Stimulated activated CD8-positive, alpha-beta memory T cell treated with anti-CD3 and anti-CD28 coated beads, Interleukin-4, amount 100 ng/mL, for 48 hours (primary cell): ENCODE data around the gene SRRM3.
"Not testable (repeated sequence)": the region's sequence is repeated elsewhere in the genome, so short reads cannot be mapped to it uniquely, and the experiment has no call there.

Experiments
- DNase-seq: peaks from one replicate; pipeline ENCODE4 v3.0.0-alpha.2; 2020

SRRM3 gene

DNA sequence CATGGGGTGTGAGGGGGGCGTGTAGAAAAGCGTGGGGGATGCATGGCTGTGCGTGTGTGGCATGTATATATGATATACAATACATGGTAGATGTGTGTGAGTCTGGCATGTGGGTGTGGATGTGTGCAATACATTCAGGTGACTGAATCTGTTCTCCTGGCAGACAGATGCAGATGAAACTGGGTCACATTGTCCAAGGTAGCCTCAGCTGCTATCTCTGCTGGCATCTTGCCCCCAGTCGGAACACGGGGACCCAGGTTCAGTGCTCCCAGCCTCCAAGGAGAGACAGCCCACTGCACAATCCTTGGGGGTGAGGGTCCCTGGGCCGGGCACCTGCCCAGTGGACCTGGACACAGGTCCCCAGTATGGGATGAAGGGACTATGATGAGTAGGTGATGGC lies 12.4 kb upstream of the SRRM3 start:
- no peak for DNase-seq

DNA sequence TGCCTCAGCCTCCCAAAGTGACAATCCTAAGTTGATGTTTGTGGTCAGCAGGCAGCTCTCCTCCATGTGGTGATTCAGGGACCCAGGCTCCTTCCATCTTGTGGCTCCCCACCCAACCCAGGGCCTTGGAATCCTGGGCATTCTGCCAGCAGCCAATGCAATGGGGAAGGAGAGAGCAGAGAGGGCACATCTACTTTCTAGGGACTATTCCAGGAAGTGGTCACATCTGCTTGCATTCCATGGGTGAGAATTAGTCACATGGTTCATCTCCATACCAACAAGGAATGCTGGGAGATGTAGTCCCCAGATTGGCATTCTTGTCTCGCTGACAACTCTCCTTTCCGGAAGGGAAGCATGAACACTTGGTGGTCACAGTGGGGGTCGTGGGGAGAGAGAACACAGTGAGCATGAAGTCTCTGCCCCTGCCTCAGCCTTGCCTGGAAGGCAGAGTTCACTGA lies 9.9 kb upstream of the SRRM3 start:
- no peak for DNase-seq

DNA sequence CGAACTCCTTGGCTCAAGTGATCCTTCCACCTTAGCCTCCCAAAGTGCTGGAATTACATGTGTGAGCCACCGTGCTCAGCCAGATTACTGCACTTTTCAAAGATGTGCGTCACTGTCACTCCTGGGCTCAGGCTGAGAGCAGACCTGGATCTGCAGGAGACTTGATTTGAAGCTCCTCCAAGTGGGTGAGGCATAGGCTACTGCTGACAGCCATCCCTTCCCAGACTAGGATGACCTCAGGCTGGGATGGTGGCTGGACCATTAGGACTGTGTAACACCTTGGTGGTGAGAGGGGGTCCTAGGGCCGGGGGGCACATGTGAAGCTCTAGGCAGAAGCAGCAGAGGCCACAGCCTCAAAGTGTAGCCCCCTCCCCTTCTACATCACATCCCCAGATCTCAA lies 8.2 kb upstream of the SRRM3 start:
- DNase-seq = no peak

DNA sequence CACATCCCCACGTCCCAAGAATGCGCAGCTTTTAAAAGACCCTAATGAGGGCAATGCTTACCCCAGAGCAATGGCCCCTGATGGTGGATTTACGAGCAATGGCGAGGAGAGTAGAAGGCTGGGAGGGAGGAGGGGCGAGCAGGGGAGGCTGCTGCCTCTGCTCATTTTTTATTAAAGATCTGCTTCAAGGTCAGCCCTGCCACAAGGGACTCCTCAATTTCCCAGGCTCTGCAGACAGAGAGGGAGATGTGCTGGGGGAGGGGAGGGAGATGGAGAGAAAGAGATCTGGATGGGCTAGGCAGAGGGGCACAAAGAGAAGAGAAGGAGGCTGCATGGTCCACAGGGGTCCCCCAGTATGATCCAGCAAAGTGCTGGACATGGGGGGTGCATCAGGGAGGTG lies 7.8 kb upstream of the SRRM3 start:
- DNase-seq = no peak

DNA sequence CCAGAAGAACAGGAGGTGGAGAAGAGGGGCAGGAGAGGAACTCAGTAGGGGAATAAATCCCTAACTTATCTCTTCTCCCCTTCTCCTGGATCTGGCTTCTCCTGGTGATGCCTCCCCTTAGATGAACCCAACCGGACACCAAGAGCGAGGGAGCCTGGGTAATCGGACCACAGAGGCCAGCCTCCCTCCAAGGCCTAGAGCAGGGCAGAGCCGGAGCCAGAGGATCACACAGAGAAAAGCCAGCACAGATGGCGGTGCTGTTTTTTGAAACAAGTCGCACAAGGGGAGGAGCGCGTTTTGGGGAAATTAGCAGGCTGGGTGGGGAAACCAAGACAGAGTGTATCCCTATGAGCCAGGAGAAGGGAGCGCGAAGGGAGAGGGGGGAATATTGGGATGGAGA lies 4.9 kb upstream of the SRRM3 start:
- DNase-seq = no peak

DNA sequence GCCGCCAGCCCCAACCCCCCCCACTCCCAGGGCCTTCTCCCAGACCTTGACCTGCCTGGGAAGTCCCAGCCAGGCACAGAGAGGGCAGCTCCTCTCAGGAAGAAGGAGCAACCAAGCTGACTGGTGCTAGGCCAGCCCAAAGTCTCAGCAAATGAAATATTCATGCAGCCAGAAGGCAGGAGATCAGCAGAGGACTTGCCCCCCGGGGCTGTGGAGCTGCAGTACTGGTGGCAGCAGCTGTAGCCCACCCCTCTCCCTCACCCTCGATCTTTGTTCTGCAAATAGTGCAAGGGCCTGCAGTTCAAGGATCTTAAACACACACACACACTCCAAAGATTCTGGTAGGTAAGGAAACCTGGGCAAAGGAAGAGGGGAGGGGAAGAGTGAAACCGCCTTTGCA lies 3.5 kb upstream of the SRRM3 start:
- DNase-seq = no peak

DNA sequence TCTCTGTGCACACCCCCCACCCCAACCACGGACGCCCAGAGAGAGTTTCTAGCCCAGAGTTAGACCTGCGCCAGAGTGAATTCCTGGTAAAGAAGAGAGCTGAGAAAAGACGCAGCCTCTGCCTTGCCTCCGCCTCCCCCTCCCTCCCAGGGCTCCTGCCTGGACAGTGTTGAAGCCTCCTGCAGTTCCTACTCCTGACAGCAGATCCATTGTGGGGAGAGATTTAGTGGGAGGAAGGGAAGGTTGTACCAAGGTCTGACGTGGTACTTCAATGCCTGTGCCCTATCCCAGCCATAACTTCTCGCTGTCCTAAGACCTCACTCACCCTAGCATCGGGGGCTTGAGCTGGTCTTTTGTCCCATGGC lies 952 bp downstream of the SRRM3 start:
- DNase-seq = no peak

DNA sequence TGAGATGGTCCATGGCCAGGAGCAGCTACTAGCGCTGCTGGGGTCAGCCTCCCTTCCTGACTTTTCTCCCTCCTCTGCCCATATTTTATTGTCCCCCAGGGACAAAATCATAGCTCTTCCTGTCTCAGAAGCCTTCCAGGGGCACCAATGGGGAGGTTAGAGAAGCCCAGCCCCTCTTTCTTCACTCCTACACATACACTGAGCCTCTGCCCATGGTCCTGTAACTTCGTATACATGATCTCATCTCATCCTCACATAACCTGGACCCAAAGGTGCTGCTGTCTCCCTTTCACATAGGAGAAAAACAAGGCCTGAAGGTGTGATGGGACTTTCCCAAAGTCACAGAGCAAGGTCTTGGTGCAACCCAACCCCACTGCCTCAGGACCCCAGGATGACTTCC lies 2.5 kb downstream of the SRRM3 start:
- no peak for DNase-seq

DNA sequence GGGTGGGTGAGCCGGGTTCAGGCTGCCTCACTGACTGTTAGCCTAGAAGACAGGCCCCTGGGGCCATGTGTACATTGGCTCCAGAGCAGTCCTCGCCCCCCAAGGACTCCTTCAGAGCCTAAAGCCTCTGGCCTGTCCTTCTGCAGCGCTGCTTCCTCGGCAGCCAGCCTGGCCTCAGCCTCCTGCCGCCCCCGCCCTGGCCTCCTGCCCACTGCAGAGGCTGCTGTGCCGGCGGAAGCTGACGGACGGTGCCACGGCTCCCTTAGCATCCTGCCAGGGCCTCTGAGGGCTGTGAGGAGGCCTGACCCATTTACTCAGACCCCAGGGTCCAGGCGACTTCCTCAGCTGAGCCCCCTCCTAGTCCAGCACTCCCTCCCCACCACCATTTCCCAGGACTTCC lies 4.9 kb downstream of the SRRM3 start:
- DNase-seq = no peak

DNA sequence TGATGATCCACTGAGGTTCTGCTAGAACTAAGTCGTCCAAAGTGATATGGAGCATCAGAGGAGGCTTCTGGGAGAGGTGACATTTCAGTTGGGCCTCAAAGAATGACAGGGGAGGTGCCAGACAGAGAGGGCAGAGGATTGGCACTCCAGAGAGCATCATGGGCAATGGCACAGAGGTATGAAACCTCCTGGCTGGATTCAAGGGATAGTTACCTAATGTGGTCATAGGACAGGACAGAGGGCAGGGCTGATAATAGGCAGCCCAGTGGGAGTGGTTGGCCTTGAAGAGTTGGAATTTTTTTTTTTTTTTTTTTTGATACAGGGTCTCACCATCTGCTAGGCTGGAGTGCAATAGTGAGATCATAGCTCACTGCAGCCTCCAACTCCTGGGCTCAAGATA lies 7.6 kb downstream of the SRRM3 start:
- DNase-seq = no peak

DNA sequence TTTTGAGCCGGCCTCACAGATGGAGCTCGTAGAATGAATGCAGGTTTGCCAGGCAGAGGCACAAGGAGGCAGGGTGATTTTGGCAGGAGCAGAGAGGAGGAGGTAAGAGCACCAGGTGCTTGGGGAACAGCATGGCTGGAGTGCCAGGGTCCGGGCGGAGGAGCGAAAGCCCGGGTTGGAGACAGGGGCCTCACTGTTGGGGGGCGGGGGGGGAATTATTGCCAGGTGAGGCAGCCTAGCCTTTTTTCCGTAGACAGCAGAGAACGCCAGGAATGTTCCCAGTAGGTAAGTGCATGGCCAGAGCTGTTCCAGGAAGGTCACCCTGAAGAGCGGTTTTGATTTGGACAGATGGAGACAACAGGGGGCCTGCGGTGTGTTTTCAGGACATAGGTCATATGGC lies 9.5 kb downstream of the SRRM3 start:
- DNase-seq = no peak

DNA sequence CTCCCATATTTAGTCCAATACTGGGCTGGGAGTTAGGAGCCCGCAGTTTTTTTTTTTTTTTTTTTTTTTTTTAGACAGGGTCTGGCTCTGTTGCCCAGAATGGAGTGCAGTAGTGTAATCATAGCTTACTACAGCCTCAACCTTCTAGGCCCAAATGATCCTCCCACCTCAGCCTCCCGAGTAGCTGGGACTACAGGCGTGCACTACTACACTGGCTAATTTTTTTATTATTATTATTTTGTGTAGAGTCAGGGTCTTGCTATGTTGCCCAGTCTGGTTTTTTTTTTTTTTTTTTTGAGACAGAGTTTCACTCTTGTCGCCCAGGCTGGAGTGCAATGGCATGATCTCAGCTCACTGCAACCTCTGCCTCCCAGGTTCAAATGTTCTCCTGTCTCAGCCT lies 13.7 kb downstream of the SRRM3 start:
- not testable (repeated sequence) for DNase-seq

DNA sequence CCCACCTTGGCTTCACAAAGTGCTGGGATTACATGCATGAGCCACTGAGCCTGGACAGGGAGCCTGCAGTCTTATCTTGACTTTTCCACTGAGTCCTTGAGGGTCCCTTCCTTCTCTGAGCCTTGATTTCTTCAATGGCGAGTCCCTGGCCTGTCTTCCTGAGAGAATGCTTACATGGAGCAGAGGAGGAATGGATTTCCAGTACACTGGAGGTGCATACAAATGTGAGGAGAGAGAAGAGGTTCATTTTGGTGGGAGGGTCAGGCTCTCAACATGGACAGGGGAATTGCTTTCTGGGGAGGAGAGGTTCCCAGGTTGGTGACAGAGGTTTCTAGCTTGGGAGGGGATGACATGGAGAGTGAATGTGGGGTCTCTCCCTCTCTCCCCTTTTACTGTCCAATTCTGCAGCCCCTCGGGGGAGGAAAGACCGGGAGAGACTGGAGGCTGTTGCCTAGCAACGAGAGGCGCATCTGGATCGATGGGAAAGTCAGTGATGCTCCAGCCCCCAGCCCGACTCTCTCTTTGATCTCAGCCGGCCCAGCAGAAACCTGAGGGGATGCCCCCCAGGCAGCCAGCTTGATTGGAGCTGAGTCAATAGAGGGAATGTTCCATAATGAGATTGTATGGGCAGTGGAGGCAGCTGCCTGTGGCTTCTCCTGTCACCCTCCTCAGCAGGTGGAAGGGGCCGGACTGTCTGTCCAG lies 14.8 kb downstream of the SRRM3 start:
- no peak for DNase-seq

DNA sequence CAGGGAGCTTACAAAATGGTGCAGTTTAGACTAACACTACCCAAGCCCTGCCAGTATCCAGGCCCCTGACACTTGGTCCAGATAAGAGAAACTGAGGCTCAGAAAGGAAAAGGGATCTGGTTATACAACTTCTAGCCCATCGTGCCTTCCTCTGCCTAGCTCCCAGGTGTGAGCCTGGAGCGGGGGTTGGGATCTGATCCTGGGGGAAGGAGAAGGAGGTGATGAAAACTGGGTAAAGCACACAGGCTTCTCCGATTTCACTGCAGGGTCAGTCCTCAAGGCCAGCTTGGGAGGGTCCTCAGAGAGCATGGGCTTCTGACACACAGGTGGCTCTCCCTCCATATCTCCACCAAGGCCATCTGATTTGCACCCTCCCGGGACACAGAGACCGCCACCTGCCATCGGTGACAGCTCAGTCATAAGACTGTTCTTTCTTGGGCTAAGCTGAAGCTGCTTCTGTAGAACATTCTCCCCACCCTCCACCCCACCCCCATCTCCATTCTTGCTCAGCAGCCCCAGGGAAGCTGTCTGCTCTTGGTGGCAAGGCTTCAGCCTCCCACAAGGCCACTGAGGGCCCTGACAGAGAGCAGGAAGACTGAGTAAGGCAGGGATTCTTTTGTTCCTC lies 16.4 kb downstream of the SRRM3 start:
- DNase-seq = no peak

DNA sequence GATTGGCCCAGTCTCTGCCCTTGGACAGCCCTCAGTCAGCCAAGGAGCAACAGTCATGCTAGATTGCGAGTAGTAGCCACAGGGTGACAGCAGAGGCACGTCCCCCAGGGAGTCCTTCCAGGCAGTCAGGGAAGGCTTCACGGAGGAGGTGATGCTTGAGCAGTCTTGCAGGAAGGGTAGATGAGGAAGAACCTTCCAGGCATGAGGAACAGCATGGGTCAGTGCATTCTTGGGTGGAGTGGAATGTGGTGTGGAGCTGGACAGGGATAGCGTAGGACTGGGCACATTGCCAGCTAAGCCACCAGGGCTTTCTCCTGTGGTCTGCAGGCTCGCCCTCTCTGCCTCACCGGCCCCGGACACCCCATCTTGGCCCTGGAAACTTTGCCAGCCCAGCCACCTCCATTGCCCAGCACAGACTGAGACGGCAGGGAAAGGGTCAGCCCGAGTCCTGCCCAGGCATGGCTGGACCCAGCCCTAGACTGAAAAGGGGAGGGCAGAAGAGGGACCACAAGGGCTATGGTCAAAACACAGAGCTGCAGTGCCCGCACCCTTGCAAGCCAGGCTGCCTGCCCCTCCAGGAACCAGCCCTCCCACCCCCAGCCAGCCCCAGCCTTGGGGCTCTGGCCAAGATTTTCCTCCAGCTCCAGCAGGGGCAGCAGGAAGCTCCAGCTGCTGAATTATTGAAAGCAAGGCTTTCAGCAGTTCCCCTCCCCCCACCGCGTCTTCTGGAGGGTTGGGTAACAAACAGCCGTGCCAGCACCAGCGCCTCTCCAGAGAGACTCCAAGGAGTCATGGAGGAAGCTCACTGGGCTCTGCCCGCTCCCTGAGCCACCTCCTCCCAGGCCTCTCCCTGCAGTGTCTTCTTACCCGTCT lies 18.7 kb downstream of the SRRM3 start:
- no peak for DNase-seq

DNA sequence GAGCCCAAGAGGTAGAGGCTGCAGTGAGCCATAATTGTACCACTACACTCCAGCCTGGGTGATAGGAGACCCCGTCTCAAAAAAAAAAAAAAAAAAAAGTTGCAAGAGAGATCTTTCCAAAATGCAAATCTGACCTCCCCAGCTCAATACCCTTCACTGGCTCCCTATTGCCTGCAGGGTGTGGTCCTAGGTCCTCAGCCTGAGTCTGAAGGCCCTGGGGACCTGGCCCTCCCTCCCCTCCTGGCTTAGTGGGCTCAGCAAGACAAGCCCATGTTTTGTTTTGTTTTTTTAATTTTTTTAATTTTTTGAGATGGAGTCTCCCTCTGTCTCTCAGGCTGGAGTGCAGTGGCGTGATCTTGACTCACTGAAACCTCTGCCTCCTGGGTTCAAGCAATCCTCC lies 20.6 kb downstream of the SRRM3 start:
- DNase-seq = no peak

DNA sequence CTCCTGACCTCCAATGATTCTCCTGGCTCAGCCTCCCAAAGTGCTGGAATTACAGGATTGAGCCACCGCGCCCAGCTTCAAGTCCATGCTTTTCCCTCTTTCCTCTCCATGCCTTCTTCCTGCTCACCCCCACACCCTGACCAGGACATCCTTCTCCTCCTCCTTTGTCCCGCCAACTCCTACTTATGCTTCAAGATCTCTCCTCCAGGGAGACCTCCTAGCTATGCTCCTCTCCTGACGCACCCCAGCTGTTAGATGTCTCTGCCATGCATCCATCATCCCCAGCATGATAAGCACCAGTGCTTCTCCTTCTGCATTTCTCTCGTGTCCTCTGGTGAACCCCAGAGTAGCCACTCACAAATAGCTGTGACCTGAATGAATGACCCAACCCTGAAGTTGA lies 21.1 kb downstream of the SRRM3 start:
- DNase-seq = no peak

DNA sequence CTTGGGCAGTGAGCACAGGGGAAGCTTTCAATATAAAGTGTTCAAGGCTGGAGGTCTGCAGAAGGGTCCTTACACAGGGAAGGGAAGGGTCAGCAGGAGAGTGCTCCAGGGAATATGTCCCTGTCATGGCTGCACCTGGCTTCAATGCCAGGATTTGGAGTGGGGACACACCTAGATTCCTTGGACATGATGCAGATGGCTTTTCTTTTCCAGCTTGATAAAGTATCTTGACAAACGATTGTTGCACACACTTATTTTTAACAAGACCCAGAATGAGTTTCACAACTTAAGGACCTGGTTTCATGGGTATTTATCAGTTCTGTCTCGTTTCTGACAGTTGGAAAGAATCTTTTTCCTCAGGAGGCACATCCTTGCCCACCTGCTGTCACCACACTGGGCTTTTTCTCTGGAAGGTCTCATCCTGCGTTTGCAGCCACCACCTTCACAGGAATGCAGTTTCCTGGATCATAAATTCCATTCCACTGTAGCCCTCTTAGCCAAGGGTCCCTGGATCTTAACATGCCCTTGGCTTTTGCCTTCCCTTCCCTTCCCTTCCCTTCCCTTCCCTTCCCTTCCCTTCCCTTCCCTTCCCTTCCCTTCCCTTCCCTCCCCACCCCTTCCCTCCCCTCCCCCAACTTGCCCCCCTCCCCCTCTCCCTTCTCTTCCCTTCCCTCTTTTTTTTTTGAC lies 21.7 kb downstream of the SRRM3 start:
- no peak for DNase-seq

DNA sequence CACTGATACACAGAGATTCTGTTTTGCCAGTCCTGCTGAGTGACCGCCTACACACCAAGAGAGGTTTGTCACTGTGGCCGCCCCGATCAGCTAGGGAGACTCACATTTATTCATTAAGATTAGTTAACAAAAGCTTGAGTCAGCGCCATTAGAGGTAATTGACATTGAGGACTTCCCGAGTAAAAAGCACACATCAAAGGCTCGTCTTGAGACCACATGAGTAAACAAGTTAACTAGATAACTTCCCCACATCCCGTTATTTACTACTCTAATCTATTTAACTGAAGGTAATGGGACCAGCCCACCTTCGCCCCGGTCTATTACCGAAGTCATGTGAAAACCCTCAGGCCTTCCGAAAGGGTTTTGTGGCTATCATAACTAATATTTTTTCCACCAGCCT lies 23.0 kb downstream of the SRRM3 start:
- no peak for DNase-seq

DNA sequence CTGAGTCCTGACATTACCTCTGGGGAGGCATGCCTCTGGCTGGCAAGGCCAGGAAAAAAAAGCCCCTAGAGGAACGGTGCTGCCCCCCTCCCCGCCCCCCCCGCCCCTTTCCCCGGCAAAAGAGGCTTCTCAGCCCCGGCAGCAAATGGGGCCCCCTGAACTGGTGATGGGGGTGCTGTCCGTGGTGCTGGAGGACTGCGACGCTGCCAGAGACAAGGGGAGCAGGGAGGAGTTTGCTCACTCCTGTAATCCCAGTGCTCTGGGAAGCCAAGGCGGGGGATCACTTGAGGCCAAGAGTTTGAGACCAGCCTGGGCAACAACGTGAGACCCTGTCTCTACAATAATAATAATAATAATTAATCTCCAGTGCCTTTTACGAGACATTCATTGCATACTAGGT lies 23.7 kb downstream of the SRRM3 start:
- DNase-seq = peak; percentile 59

DNA sequence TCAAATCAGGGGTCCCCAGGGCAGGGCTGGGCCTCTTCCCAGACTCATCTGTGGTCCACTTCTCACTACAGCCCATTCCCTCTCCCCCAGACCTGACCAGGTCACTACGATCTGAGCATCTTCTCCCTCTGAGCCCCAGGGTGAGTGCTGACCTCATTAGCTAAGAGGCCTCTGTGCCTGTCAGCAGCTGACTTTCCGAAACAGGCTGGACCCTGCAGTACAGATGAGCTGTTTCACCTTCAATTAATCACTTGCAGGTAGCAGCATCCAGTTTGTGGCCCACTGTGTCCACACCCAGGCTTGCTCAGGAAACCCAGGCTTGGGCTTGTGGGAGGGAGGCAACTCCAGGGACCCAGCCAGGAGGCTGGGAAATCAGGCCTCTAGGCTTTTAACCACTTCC lies 24.3 kb downstream of the SRRM3 start:
- DNase-seq = no peak

DNA sequence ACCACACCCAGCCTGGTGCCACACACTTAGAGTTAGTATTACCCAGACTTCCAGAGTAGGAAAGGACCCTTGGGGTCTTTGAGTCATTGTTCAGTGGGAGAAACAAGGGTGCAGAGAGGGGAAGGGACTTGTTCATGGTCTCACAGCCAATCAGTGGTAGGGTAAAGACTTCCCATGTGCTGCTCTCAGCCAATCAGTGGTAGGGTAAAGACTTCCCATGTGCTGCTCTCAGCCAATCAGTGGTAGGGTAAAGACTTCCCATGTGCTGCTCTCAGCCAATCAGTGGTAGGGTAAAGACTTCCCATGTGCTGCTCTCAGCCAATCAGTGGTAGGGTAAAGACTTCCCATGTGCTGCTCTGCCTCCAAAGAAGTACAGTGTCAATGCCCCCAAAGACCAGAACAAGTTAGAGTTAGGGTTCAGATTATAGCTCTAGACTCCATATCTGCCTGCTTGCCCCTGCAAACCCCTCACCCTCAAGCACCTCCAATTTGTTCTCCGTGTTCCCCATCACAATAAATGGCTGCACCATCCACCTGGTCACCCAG lies 25.3 kb downstream of the SRRM3 start:
- not testable (repeated sequence) for DNase-seq

DNA sequence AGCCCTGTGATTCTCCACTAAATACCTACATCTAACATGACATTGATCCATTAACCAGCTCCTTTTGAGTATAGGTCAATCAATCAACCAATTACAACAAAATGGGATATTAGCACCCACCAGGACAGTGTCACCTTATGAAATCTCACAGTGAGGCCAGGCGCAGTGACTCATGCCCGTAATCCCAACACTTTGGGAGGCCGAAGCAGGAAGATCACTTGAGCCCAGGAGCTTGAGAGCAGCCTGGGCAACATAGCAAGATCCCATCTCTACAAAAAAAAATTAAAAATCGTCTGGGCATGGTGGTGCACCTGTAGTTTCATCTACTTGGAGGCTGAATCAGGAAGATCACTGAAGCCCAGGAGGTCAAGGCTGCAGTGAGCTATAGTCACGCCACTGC lies 28.5 kb downstream of the SRRM3 start:
- no peak for DNase-seq
